B cell (primary cell): ENCODE results near the gene UBTD1.

Source experiments
- EZH2 ChIP-seq: IDR thresholded peaks from 2 replicates; pipeline ENCODE4 v1.6.1; 2012; ENCODE audit warnings: borderline replicate concordance, low read depth, mild to moderate bottlenecking, moderate library complexity, low read length; ENCODE audit not compliant: insufficient read depth, poor library complexity, severe bottlenecking
- TF ChIP-seq, protein P1 (sequence below): fragments of 200-600 bp; IDR thresholded peaks from one replicate; pipeline ENCODE4 v1.8.0; 2022; ENCODE audit warnings: antibody characterized with exemption, mild to moderate bottlenecking

DNA sequence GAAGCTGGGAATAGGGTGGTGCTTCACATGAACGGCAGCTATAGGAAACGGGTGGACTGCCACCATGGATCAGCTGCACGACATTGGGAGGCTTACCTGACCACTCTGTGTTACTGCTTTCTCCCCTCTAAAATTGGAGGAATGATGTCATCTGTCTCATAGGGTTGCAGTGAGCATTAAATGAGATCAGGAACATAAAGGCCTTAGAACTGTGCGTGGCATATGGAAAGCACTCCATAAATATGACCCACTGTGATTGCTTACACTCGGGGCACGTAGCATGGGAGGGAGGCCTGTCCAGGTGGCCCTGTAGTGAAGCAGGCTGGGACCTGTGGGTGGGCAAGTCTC, 100.5 kb downstream of the UBTD1 start:
- TF ChIP-seq EZH2 = no peak
- TF ChIP-seq, protein P1, sequence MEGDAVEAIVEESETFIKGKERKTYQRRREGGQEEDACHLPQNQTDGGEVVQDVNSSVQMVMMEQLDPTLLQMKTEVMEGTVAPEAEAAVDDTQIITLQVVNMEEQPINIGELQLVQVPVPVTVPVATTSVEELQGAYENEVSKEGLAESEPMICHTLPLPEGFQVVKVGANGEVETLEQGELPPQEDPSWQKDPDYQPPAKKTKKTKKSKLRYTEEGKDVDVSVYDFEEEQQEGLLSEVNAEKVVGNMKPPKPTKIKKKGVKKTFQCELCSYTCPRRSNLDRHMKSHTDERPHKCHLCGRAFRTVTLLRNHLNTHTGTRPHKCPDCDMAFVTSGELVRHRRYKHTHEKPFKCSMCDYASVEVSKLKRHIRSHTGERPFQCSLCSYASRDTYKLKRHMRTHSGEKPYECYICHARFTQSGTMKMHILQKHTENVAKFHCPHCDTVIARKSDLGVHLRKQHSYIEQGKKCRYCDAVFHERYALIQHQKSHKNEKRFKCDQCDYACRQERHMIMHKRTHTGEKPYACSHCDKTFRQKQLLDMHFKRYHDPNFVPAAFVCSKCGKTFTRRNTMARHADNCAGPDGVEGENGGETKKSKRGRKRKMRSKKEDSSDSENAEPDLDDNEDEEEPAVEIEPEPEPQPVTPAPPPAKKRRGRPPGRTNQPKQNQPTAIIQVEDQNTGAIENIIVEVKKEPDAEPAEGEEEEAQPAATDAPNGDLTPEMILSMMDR = no peak
